Esophagus squamous epithelium (tissue), 4 donors: ENCODE data around the gene GAB3.

Experiments used
- CTCF ChIP-seq, 6 experiments: fragments of 450-650 bp in 4 of 6; fragments of 200-600 bp in 2 of 6; sonication (generic) in 2 of 6; IDR thresholded peaks; one replicate each; pipeline ENCODE4 v1.5.1; 2016 to 2019; ENCODE audit warnings: antibody characterized with exemption in 6 of 6, mild to moderate bottlenecking in 4 of 6, moderate library complexity in 4 of 6
- POLR2A ChIP-seq, 4 donors: fragments of 450-650 bp; IDR thresholded peaks; one replicate each; pipeline ENCODE4 v1.6.1; 2017; ENCODE audit warnings: antibody characterized with exemption in 4 of 4, mild to moderate bottlenecking in 4 of 4, moderate library complexity in 3 of 4

GRCh38 chrX:154695911-154696675 is 54.8 kb downstream of the GAB3 start:
- TF ChIP-seq CTCF (IDR thresholded peaks at IDR 0.05) (no peak), POLR2A (IDR thresholded peaks at IDR 0.05) (no peak)
